HL-60 (cell line): ENCODE results near the gene THEM5.
"Not testable (repeated sequence)": the region's sequence is repeated elsewhere in the genome, so short reads cannot be mapped to it uniquely, and the experiment has no call there.

ENCODE experiments used
- DNase-seq, 2 experiments: peaks; one replicate each; pipeline ENCODE4 v3.0.0-alpha.2; 2010 to 2020; ENCODE audit warnings: low read depth in 1 of 2, low spot score in 1 of 2
- H3K27ac ChIP-seq: fragments of 250-450 bp; sonication (Bioruptor Pico); replicated peaks from 2 replicates; pipeline ENCODE4 v1.5.1; 2020; ENCODE audit warnings: mild to moderate bottlenecking, moderate library complexity
- H3K27me3 ChIP-seq: fragments of 250-450 bp; sonication (Bioruptor Pico); 2 replicates; pipeline ENCODE4 v1.5.1; 2021; ENCODE audit warnings: mild to moderate bottlenecking, moderate library complexity; ENCODE audit not compliant: insufficient read depth, poor library complexity, severe bottlenecking
- H3K4me3 ChIP-seq: replicated peaks from 2 replicates; pipeline ENCODE4 v1.5.1; 2011; ENCODE audit warnings: mild to moderate bottlenecking, control low read depth, low read length; ENCODE audit not compliant: insufficient read depth
- CTCF ChIP-seq: IDR thresholded peaks from one replicate; pipeline ENCODE4 v1.5.1; 2011; ENCODE audit warnings: low read length, control low read depth, inconsistent platforms; ENCODE audit not compliant: insufficient read depth
- GABPA ChIP-seq: IDR thresholded peaks from 2 replicates; pipeline ENCODE4 v1.6.1; 2012; ENCODE audit warnings: low read depth
- POLR2AphosphoS5 ChIP-seq: IDR thresholded peaks from 2 replicates; pipeline ENCODE4 v1.6.1; 2012; ENCODE audit warnings: low read depth
- REST ChIP-seq: IDR thresholded peaks from 2 replicates; pipeline ENCODE4 v1.6.1; 2012; ENCODE audit warnings: low read depth; ENCODE audit not compliant: insufficient replicate concordance
- SPI1 ChIP-seq: IDR thresholded peaks from 2 replicates; pipeline ENCODE4 v1.6.1; 2012; ENCODE audit warnings: low read depth, mild to moderate bottlenecking, borderline replicate concordance

Gene THEM5

GRCh38 chr1:151858030-151858746 lies 4.7 kb upstream of the THEM5 start:
- no peaks in the 10 kb centered on the region for H3K27me3 ChIP-seq
- peak; percentile 71 for TF ChIP-seq SPI1
- no peak for TF ChIP-seq REST
- no peak overlapping the region for H3K27ac ChIP-seq

GRCh38 chr1:151855933-151856332 lies 2.4 kb upstream of the THEM5 start:
- no peak overlapping the region for H3K27ac ChIP-seq
- TF ChIP-seq GABPA (no peak), POLR2AphosphoS5 (no peak), REST (no peak), CTCF (no peak), SPI1 (no peak)
- no peaks in the 10 kb centered on the region for H3K27me3 ChIP-seq
- no peak for DNase-seq
- no peak overlapping the region for H3K4me3 ChIP-seq

More at GRCh38 chr1:151858030-151858746, 4.7 kb upstream of the THEM5 start:
- no peak overlapping the region for H3K4me3 ChIP-seq
- DNase-seq, result no peak

GRCh38 chr1:151855516-151855915 lies 2.0 kb upstream of the THEM5 start:
- H3K4me3 ChIP-seq, H3K27ac ChIP-seq, H3K27me3 ChIP-seq, DNase-seq: not testable (repeated sequence)

GRCh38 chr1:151854658-151855057 lies 1.1 kb upstream of the THEM5 start:
- TF ChIP-seq REST (no peak), GABPA (no peak), POLR2AphosphoS5 (no peak), CTCF (no peak), SPI1 (no peak)
- Histone ChIP-seq H3K27me3 (no peaks in the 10 kb centered on the region), H3K27ac (no peak overlapping the region), H3K4me3 (no peak overlapping the region)
- DNase-seq, result no peak
